CD14-positive monocyte (primary cell): ENCODE data around the gene SYNGR4. TPM values are rescaled to one million over a fixed set of nuclear protein-coding genes. Genes with fewer than 3 reads are reported as not detected.

Source experiments
- DNase-seq, 3 donors: peaks; one replicate each; pipeline ENCODE4 v3.0.0-alpha.2; 2011 to 2022
- H2AFZ ChIP-seq: 2 replicates; pipeline ENCODE4 v1.6.0; 2012; ENCODE audit warnings: mild to moderate bottlenecking, low read depth, low read length, inconsistent platforms; ENCODE audit not compliant: insufficient read depth, poor library complexity, severe bottlenecking
- H3K27ac ChIP-seq, 2 donors: 1 replicate in 1 of 2; 2 replicates in 1 of 2; pipeline ENCODE4 v1.5.1; 2012 to 2013; ENCODE audit warnings: low read length in 2 of 2, control low read depth in 1 of 2, inconsistent platforms in 1 of 2, low read depth in 1 of 2, mild to moderate bottlenecking in 1 of 2
- H3K27me3 ChIP-seq, 2 donors: one replicate each; pipeline versions ENCODE4 v1.6.0 to v1.6.1; 2011 to 2013; ENCODE audit warnings: low read length in 2 of 2; ENCODE audit not compliant: control insufficient read depth in 2 of 2, insufficient read depth in 2 of 2
- H3K36me3 ChIP-seq, 2 donors: replicated peaks in 1 of 2; 1 replicate in 1 of 2; 2 replicates in 1 of 2; pipeline versions ENCODE4 v1.5.1 to v1.6.1; 2012 to 2013; ENCODE audit warnings: low read length in 2 of 2, control low read depth in 1 of 2, inconsistent platforms in 1 of 2, mild to moderate bottlenecking in 1 of 2; ENCODE audit not compliant: insufficient read depth in 2 of 2, control insufficient read depth in 1 of 2
- H3K4me1 ChIP-seq, 2 donors: 1 replicate in 1 of 2; 2 replicates in 1 of 2; pipeline versions ENCODE4 v1.5.1 to v1.6.1; 2012 to 2013; ENCODE audit warnings: low read length in 2 of 2, control low read depth in 1 of 2, inconsistent platforms in 1 of 2, mild to moderate bottlenecking in 1 of 2, moderate library complexity in 1 of 2; ENCODE audit not compliant: insufficient read depth in 2 of 2, control insufficient read depth in 1 of 2
- H3K4me2 ChIP-seq: replicated peaks from 2 replicates; pipeline ENCODE3; 2012; ENCODE audit warnings: low read length, moderate library complexity, mild to moderate bottlenecking; ENCODE audit not compliant: poor library complexity, severe bottlenecking; ENCODE audit errors: extremely low read depth
- H3K4me3 ChIP-seq, 3 experiments: fragments of 200-600 bp in 1 of 3; sonication (generic) in 1 of 3; replicated peaks in 1 of 3; 1 replicate in 2 of 3; 2 replicates in 1 of 3; pipeline ENCODE4 v1.5.1; 2011 to 2013; ENCODE audit warnings: low read length in 3 of 3, mild to moderate bottlenecking in 3 of 3, control low read depth in 2 of 3, low read depth in 2 of 3, inconsistent platforms in 1 of 3, moderate library complexity in 1 of 3
- H3K79me2 ChIP-seq: 2 replicates; pipeline ENCODE4 v1.6.0; 2012; ENCODE audit warnings: mild to moderate bottlenecking, control low read depth, inconsistent platforms, low read length, moderate library complexity; ENCODE audit not compliant: insufficient read depth
- H3K9ac ChIP-seq: 2 replicates; pipeline ENCODE4 v1.6.0; 2017; ENCODE audit warnings: low read length, mild to moderate bottlenecking; ENCODE audit not compliant: insufficient read depth, poor library complexity, severe bottlenecking
- H3K9me3 ChIP-seq, 2 donors: replicated peaks in 1 of 2; 1 replicate in 1 of 2; 2 replicates in 1 of 2; pipeline versions ENCODE4 v1.5.1 to v1.6.1; 2012 to 2013; ENCODE audit warnings: low read length in 2 of 2, control low read depth in 1 of 2; ENCODE audit not compliant: control insufficient read depth in 1 of 2, insufficient read depth in 1 of 2
- H4K20me1 ChIP-seq: 2 replicates; pipeline ENCODE4 v1.6.0; 2012; ENCODE audit warnings: mild to moderate bottlenecking, low read length, control low read depth, moderate library complexity; ENCODE audit not compliant: insufficient read depth
- H3K27ac Mint-ChIP-seq, 7 donors: one replicate each; pipeline ENCODE4 v1.8.0; 2020; ENCODE audit warnings: mild to moderate bottlenecking in 7 of 7, mixed read lengths in 7 of 7, moderate library complexity in 6 of 7, inconsistent platforms in 2 of 7
- H3K27me3 Mint-ChIP-seq, 3 donors: one replicate each; pipeline ENCODE4 v1.8.0; 2021 to 2022; ENCODE audit warnings: low read depth in 3 of 3, mild to moderate bottlenecking in 3 of 3, mixed read lengths in 3 of 3, moderate library complexity in 3 of 3, inconsistent platforms in 1 of 3
- H3K36me3 Mint-ChIP-seq, 2 donors: one replicate each; pipeline ENCODE4 v1.8.0; 2020; ENCODE audit warnings: mixed read lengths in 2 of 2, inconsistent platforms in 1 of 2, mild to moderate bottlenecking in 1 of 2
- H3K4me1 Mint-ChIP-seq: one replicate; pipeline ENCODE4 v1.8.0; 2020; ENCODE audit warnings: mild to moderate bottlenecking, mixed read lengths
- H3K4me3 Mint-ChIP-seq, 2 donors: one replicate each; pipeline ENCODE4 v1.8.0; 2020; ENCODE audit warnings: mild to moderate bottlenecking in 2 of 2, mixed read lengths in 2 of 2, moderate library complexity in 1 of 2
- H3K9me3 Mint-ChIP-seq, 7 donors: one replicate each; pipeline ENCODE4 v1.8.0; 2020 to 2022; ENCODE audit warnings: mixed read lengths in 7 of 7, mild to moderate bottlenecking in 6 of 7, moderate library complexity in 6 of 7, inconsistent platforms in 2 of 7
- CTCF ChIP-seq: fragments of 200-600 bp; IDR thresholded peaks from one replicate; pipeline ENCODE4 v1.8.0; 2022; ENCODE audit warnings: antibody characterized with exemption, mild to moderate bottlenecking
- WGBS: methylation state at CpG from one replicate; pipeline ENCODE4 v1.1.5; 2013; ENCODE audit warnings: missing lambda C conversion rate; ENCODE audit not compliant: insufficient coverage; 5-methylcytosine and 5-hydroxymethylcytosine counted together
- intact Hi-C, 2 donors: fragments of 100-400 bp; cut with micrococcal nuclease; formaldehyde crosslinking; loops; one replicate each; pipeline versions ENCODE4 v1.15.0 to v1.15.1; 2023
- polyA plus RNA-seq, 3 donors: library from polyadenylated mRNA; depleted of rRNA in 1 of 3; unstranded in 2 of 3; stranded (reverse) in 1 of 3; fragments of 300-500 nt in 2 of 3; fragments of >200 nt in 1 of 3; fragmentation: Illumina TruSeq in 2 of 3; gene quantifications; 1 replicate in 2 of 3; 2 replicates in 1 of 3; pipeline ENCODE4 v1.2.3, GENCODE V29; 2012 to 2021

The SYNGR4 gene
- polyA plus RNA-seq, 3 donors, result not detected

GRCh38 chr19:48344892-48345291 is 19.3 kb upstream of the SYNGR4 start:
- Histone ChIP-seq H3K9ac (no peak overlapping the region), H3K9me3 (no peaks in the 10 kb centered on the region), H3K4me2 (no peak overlapping the region), H2AFZ (no peak overlapping the region), H3K79me2 (no peaks in the 10 kb centered on the region), H3K4me1 (peaks cover 3 to 12% of the 10 kb centered on the region in 2 donors), H3K27me3 (no peaks in the 10 kb centered on the region), H4K20me1 (no peaks in the 10 kb centered on the region), H3K4me3 (no peak overlapping the region), H3K36me3 (no peaks in the 10 kb centered on the region), H3K27ac (no peak overlapping the region)
- 100% methylated on average over 4 of the region's 6 CpGs for WGBS
- Mint-ChIP-seq H3K4me1 (peaks cover 7% of the 10 kb centered on the region), H3K27me3 (peaks cover 0 to 1% (median 0%) of the 10 kb centered on the region in 3 donors), H3K4me3 (no peak overlapping the region), H3K36me3 (peaks cover 15 to 20% of the 10 kb centered on the region in 2 donors), H3K27ac (no peak overlapping the region), H3K9me3 (peaks cover 0 to 3% (median 0%) of the 10 kb centered on the region in 7 donors)
- TF ChIP-seq CTCF, result no peak
- no peak for DNase-seq
- intact Hi-C loops, result loop anchor here in 1 of 2 donors (5.0 kb wide), 1 partner anchor 38 kb away; no protein-coding TSS in a partner anchor

- no peaks in the 10 kb centered on the region for H3K36me3 ChIP-seq
- H3K4me1 Mint-ChIP-seq, result peaks cover 7% of the 10 kb centered on the region
- DNase-seq, result no peak
- no peak overlapping the region for H2AFZ ChIP-seq
- 50% methylated on average over 1 of the region's 2 CpGs for WGBS
- H3K27me3 ChIP-seq, result no peaks in the 10 kb centered on the region
- no peak overlapping the region for H3K27ac ChIP-seq
- no peak overlapping the region for H3K4me3 Mint-ChIP-seq
- H3K36me3 Mint-ChIP-seq, result peaks cover 15 to 16% of the 10 kb centered on the region in 2 donors
- H3K4me2 ChIP-seq, result no peak overlapping the region
- H3K9me3 ChIP-seq, result no peaks in the 10 kb centered on the region
- H3K27me3 Mint-ChIP-seq, result peaks cover 0 to 1% (median 0%) of the 10 kb centered on the region in 3 donors
- H3K79me2 ChIP-seq, result no peaks in the 10 kb centered on the region
- intact Hi-C loops, result no loop called here
- no peak overlapping the region for H3K9ac ChIP-seq
- peaks cover 3 to 12% of the 10 kb centered on the region in 2 donors for H3K4me1 ChIP-seq
- no peak overlapping the region for H3K4me3 ChIP-seq
- no peak for TF ChIP-seq CTCF
- peaks cover 0 to 3% (median 0%) of the 10 kb centered on the region in 7 donors for H3K9me3 Mint-ChIP-seq
- no peak overlapping the region for H3K27ac Mint-ChIP-seq
- H4K20me1 ChIP-seq, result no peaks in the 10 kb centered on the region
These were observed 18.0 kb upstream of the SYNGR4 start for GRCh38 chr19:48346191-48346590.
